IMR-90 (cell line): Measurements from ENCODE around the gene ZSWIM5. TPM values are rescaled to one million over a fixed set of nuclear protein-coding genes. Genes with fewer than 3 reads are reported as not detected.

Experiments
- ATAC-seq: fragments of 200-7000 bp; cut with Tn5 transposase; 2 replicates; pipeline ENCODE4 v1.9.1; 2020; ENCODE audit warnings: low read depth, mild to moderate bottlenecking, moderate library complexity
- BruUV-seq: library from RNA; stranded (reverse); fragments of 400-500 nt; replicated peaks from 2 replicates; lab custom pipeline; 2021; lab: Mats Ljungman, UMichigan
- CTCF ChIA-PET: fragments of 300-600 bp; formaldehyde crosslinking; extraction: SDS; loops from one replicate; lab custom pipeline; 2021; ENCODE audit warnings: antibody characterized with exemption; lab: Yijun Ruan, JAX
- POLR2A ChIA-PET: fragments of 300-600 bp; sonication (Branson Sonifier 250); formaldehyde crosslinking; loops from one replicate; lab custom pipeline; 2022; ENCODE audit warnings: antibody characterized with exemption; ENCODE audit not compliant: unreplicated experiment; lab: Charles Lee
- DNase-seq: peaks from one replicate; pipeline ENCODE4 v3.0.0; 2013
- H2AFZ ChIP-seq: replicated peaks from 2 replicates; pipeline ENCODE3; 2013; ENCODE audit warnings: low read length, mild to moderate bottlenecking; ENCODE audit not compliant: poor library complexity
- H2AK5ac ChIP-seq: 2 replicates; pipeline ENCODE4 v1.6.1; 2013; ENCODE audit warnings: low read depth, low read length, inconsistent platforms
- H2AK9ac ChIP-seq: replicated peaks from 2 replicates; pipeline ENCODE3; 2013; ENCODE audit warnings: mild to moderate bottlenecking, low read depth, low read length, moderate library complexity; ENCODE audit not compliant: poor library complexity
- H2BK120ac ChIP-seq: 2 replicates; pipeline ENCODE4 v1.6.1; 2013; ENCODE audit warnings: low read depth, low read length, inconsistent platforms
- H2BK15ac ChIP-seq: 3 replicates; pipeline ENCODE4 v1.6.1; 2013; ENCODE audit warnings: low read depth, low read length, inconsistent platforms
- H2BK20ac ChIP-seq: 2 replicates; pipeline ENCODE4 v1.6.1; 2013; ENCODE audit warnings: low read depth, mild to moderate bottlenecking, inconsistent platforms, low read length, moderate library complexity
- H2BK5ac ChIP-seq: 2 replicates; pipeline ENCODE4 v1.6.1; 2013; ENCODE audit warnings: mild to moderate bottlenecking, low read depth, low read length, inconsistent platforms; ENCODE audit not compliant: poor library complexity, severe bottlenecking
- H3K14ac ChIP-seq: replicated peaks from 2 replicates; pipeline ENCODE4 v1.6.1; 2013; ENCODE audit warnings: low read depth, low read length, inconsistent platforms
- H3K18ac ChIP-seq: 2 replicates; pipeline ENCODE4 v1.6.1; 2013; ENCODE audit warnings: low read depth, low read length, control low read depth
- H3K23ac ChIP-seq: 2 replicates; pipeline ENCODE4 v1.6.1; 2013; ENCODE audit warnings: low read depth, low read length, inconsistent platforms
- H3K27ac ChIP-seq: 2 replicates; pipeline ENCODE4 v1.5.1; 2013; ENCODE audit warnings: mild to moderate bottlenecking, control low read depth, low read length; ENCODE audit not compliant: insufficient read depth
- H3K27me3 ChIP-seq: 2 replicates; pipeline ENCODE4 v1.6.1; 2013; ENCODE audit warnings: low read length; ENCODE audit not compliant: control insufficient read depth, insufficient read depth
- H3K36me3 ChIP-seq: 2 replicates; pipeline ENCODE4 v1.6.1; 2013; ENCODE audit warnings: low read length, mixed read lengths; ENCODE audit not compliant: control insufficient read depth, insufficient read depth
- H3K4ac ChIP-seq: 2 replicates; pipeline ENCODE4 v1.6.1; 2013; ENCODE audit warnings: low read depth, low read length, inconsistent platforms
- H3K4me1 ChIP-seq: 2 replicates; pipeline ENCODE4 v1.6.1; 2013; ENCODE audit warnings: low read length, mixed read lengths; ENCODE audit not compliant: control insufficient read depth, insufficient read depth
- H3K4me2 ChIP-seq: 2 replicates; pipeline ENCODE4 v1.6.1; 2013; ENCODE audit warnings: low read depth, mild to moderate bottlenecking, control low read depth, low read length, moderate library complexity
- H3K4me3 ChIP-seq: 2 replicates; pipeline ENCODE4 v1.5.1; 2013; ENCODE audit warnings: low read depth, mild to moderate bottlenecking, control low read depth, low read length, moderate library complexity; ENCODE audit not compliant: insufficient read depth
- H3K56ac ChIP-seq: 2 replicates; pipeline ENCODE4 v1.6.1; 2013; ENCODE audit warnings: low read length, inconsistent platforms; ENCODE audit not compliant: insufficient read depth; ENCODE audit errors: extremely low read depth
- H3K79me1 ChIP-seq, 2 experiments: 2 replicates each; pipeline ENCODE4 v1.6.1; 2013; ENCODE audit warnings: low read length in 2 of 2, inconsistent platforms in 1 of 2, low read depth in 1 of 2
- H3K9ac ChIP-seq: 2 replicates; pipeline ENCODE4 v1.6.1; 2013; ENCODE audit warnings: low read depth, low read length, control low read depth
- H3K9me1 ChIP-seq: 2 replicates; pipeline ENCODE4 v1.6.1; 2013; ENCODE audit warnings: low read length, inconsistent platforms; ENCODE audit not compliant: insufficient read depth
- H3K9me3 ChIP-seq: 2 replicates; pipeline ENCODE4 v1.6.1; 2013; ENCODE audit warnings: low read length; ENCODE audit not compliant: control insufficient read depth, insufficient read depth
- H4K20me1 ChIP-seq: 2 replicates; pipeline ENCODE4 v1.6.1; 2013; ENCODE audit warnings: low read length, inconsistent platforms; ENCODE audit not compliant: insufficient read depth
- H4K5ac ChIP-seq: 2 replicates; pipeline ENCODE4 v1.6.1; 2013; ENCODE audit warnings: mild to moderate bottlenecking, low read depth, low read length, control low read depth
- H4K8ac ChIP-seq, 2 experiments: 2 replicates each; pipeline ENCODE4 v1.6.1; 2013; ENCODE audit warnings: low read depth in 2 of 2, low read length in 2 of 2, control low read depth in 1 of 2, inconsistent platforms in 1 of 2
- H4K91ac ChIP-seq: 2 replicates; pipeline ENCODE4 v1.6.1; 2013; ENCODE audit warnings: low read depth, low read length, inconsistent platforms; ENCODE audit not compliant: insufficient read depth
- CEBPB ChIP-seq: IDR thresholded peaks from 2 replicates; pipeline ENCODE4 v1.6.1; 2012; ENCODE audit warnings: low read depth, low read length, improper control_type of control experiment
- CHD1 ChIP-seq: IDR thresholded peaks from 2 replicates; pipeline ENCODE4 v1.6.1; 2012; ENCODE audit warnings: low read depth, low read length, improper control_type of control experiment
- MAFK ChIP-seq: IDR thresholded peaks from 2 replicates; pipeline ENCODE4 v1.6.1; 2012; ENCODE audit warnings: low read depth, low read length, improper control_type of control experiment
- POLR2A ChIP-seq: IDR thresholded peaks from 2 replicates; pipeline ENCODE4 v1.6.1; 2012; ENCODE audit warnings: mild to moderate bottlenecking, low read depth, low read length
- SMC3 ChIP-seq: fragments of 150-350 bp; IDR thresholded peaks from 2 replicates; pipeline ENCODE4 v1.6.1; 2016; ENCODE audit warnings: low read depth, mild to moderate bottlenecking, antibody characterized with exemption, low read length, moderate library complexity
- WGBS, 2 experiments: methylation state at CpG; one replicate each; pipeline versions ENCODE4 v1.1.5 to v1.1.7; 2013; ENCODE audit warnings: missing lambda C conversion rate in 2 of 2; ENCODE audit not compliant: insufficient read length in 1 of 2; ENCODE audit errors: extremely low coverage in 2 of 2; 5-methylcytosine and 5-hydroxymethylcytosine counted together
- dilution Hi-C: fragments of 300-500 bp; cut with HindIII; formaldehyde crosslinking; loops from one replicate; pipeline ENCODE4 v1.14.3; 2018; ENCODE audit warnings: low sequenced_read_pairs; ENCODE audit not compliant: unreplicated experiment
- in situ Hi-C: fragments of 300-500 bp; cut with MboI; formaldehyde crosslinking; loops from 3 replicates; pipeline ENCODE4 v1.14.3; 2019; ENCODE audit warnings: low sequenced_read_pairs, inconsistent platforms, mixed read lengths
- intact Hi-C: fragments of 100-400 bp; cut with micrococcal nuclease; formaldehyde crosslinking; loops from 2 replicates; pipeline ENCODE4 v1.10.0; 2022
- polyA plus RNA-seq, 3 experiments: library from polyadenylated mRNA; depleted of rRNA; stranded (reverse); fragments of >200 nt; gene quantifications; 2 replicates each; pipeline ENCODE4 v1.2.3, GENCODE V29; 2012; ENCODE audit warnings: low replicate concordance in 1 of 3
- total RNA-seq: library from RNA; depleted of rRNA; stranded (reverse); fragments of >200 nt; gene quantifications from 2 replicates; pipeline ENCODE4 v1.2.3, GENCODE V29; 2012
- TF ChIP-seq, protein P1 (sequence below): conservative IDR thresholded peaks from 2 replicates; pipeline ENCODE4 v1.5.1; 2012; ENCODE audit warnings: mild to moderate bottlenecking, low read depth, low read length, improper control_type of control experiment

Gene ZSWIM5
- total and polyA plus RNA-seq, 2 of the 4 experiments (the other 2 are of a cell fraction), result under 0.01 to 0.03 TPM

DNA sequence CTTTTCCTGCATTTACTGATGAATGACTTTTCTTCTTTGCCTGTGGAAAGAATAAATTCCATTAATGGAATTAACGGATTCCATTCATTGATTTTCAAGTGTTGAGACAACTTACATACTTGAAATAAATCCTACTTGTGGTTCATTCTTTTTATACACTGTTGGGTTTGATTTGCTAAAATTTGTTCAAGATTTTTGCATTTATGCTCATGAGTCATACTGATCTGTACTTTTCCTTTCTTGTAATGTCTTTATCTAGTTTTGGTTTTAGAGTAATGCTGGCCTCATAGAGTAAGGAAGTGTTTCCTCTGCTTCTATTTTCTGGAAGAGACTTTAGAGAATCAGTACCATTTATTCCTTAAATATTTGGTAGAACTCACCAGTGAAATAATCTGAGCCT is 180.0 kb downstream of the ZSWIM5 start:
- H2AK9ac ChIP-seq, result no peak overlapping the region
- no peaks in the 10 kb centered on the region for H3K9me3 ChIP-seq
- intact Hi-C loops (no loop called here), dilution Hi-C loops (no loop called here), in situ Hi-C loops (no loop called here)
- no peak overlapping the region for H3K14ac ChIP-seq
- no peak for ATAC-seq
- ChIA-PET CTCF (no interaction called here), POLR2A (no interaction called here)
- BruUV-seq, result no TSS peak
- no peak overlapping the region for H4K8ac ChIP-seq
- no peak for DNase-seq
- TF ChIP-seq SMC3, result no peak
- no peak for TF ChIP-seq CHD1
- no peak for TF ChIP-seq POLR2A
- no peak for TF ChIP-seq MAFK
- TF ChIP-seq, protein P1, sequence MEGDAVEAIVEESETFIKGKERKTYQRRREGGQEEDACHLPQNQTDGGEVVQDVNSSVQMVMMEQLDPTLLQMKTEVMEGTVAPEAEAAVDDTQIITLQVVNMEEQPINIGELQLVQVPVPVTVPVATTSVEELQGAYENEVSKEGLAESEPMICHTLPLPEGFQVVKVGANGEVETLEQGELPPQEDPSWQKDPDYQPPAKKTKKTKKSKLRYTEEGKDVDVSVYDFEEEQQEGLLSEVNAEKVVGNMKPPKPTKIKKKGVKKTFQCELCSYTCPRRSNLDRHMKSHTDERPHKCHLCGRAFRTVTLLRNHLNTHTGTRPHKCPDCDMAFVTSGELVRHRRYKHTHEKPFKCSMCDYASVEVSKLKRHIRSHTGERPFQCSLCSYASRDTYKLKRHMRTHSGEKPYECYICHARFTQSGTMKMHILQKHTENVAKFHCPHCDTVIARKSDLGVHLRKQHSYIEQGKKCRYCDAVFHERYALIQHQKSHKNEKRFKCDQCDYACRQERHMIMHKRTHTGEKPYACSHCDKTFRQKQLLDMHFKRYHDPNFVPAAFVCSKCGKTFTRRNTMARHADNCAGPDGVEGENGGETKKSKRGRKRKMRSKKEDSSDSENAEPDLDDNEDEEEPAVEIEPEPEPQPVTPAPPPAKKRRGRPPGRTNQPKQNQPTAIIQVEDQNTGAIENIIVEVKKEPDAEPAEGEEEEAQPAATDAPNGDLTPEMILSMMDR, result no peak
- TF ChIP-seq CEBPB, result no peak
- H3K23ac ChIP-seq, result no peak overlapping the region
- H3K4ac ChIP-seq, result no peak overlapping the region
- no peak overlapping the region for H2BK5ac ChIP-seq
- H4K5ac ChIP-seq, result no peak overlapping the region
- no peaks in the 10 kb centered on the region for H3K9me1 ChIP-seq
- 0 out of 2 replicates have a peak, but pooled peaks cover 1% of the 10 kb centered on the region for H3K27me3 ChIP-seq
- no peak overlapping the region for H3K56ac ChIP-seq
- no peak overlapping the region for H2BK120ac ChIP-seq
- H3K27ac ChIP-seq, result no peak overlapping the region
- H3K4me2 ChIP-seq, result no peak overlapping the region
- H3K18ac ChIP-seq, result no peak overlapping the region
- no peak overlapping the region for H4K91ac ChIP-seq
- no CpG with 5 or more reads among the region's 1 CpG for WGBS, 2 experiments
- H3K9ac ChIP-seq, result no peak overlapping the region
- no peak overlapping the region for H2AK5ac ChIP-seq
- H2AFZ ChIP-seq, result no peak overlapping the region
- no peak overlapping the region for H2BK20ac ChIP-seq
- H3K36me3 ChIP-seq, result no peaks in the 10 kb centered on the region
- H2BK15ac ChIP-seq, result no peak overlapping the region
- H3K4me3 ChIP-seq, result no peak overlapping the region
- H4K20me1 ChIP-seq, result no peaks in the 10 kb centered on the region
- no peaks in the 10 kb centered on the region for H3K79me1 ChIP-seq
- H3K4me1 ChIP-seq, result no peaks in the 10 kb centered on the region
